ENCODE data around the gene NEDD8. TPM values are rescaled to one million over a fixed set of nuclear protein-coding genes. Genes with fewer than 3 reads are reported as not detected.

The NEDD8 gene
- total RNA-seq, 4 donors from 2014 or later, result 149 to 317 (median 172) TPM

DNA sequence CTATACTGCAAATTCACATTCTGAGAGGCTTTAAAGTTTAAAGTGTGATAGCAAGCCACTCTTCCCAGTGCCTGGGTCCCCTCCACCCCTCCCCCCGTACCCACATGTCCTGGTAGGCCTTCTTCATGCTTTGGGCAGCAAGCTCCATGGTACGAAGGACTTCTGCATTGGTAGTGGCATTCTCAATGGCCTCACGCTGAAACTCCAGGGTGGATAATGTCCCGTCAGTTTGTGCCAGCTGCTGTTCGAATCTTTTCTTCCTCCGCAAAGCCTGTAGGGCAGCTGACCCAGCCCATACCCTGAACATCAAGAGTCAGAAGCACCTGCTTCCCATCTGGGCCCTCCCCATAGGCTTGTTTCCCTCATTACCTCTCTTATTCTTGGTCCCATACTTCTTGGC lies 20.9 kb downstream of the NEDD8 start:
- Histone ChIP-seq H3K27ac (no peak overlapping the region), H3K4me1 (peaks cover 0 to 28% of the 10 kb centered on the region in 2 donors), H3K4me3 (replicated peaks in 1 of 3) (no peak overlapping the region), H3K36me3 (peaks cover 13 to 31% of the 10 kb centered on the region in 2 donors), H3K27me3 (no peaks in the 10 kb centered on the region), H3K9me3 (no peaks in the 10 kb centered on the region)
- DNase-seq, result no peak
- TF ChIP-seq, protein P1, sequence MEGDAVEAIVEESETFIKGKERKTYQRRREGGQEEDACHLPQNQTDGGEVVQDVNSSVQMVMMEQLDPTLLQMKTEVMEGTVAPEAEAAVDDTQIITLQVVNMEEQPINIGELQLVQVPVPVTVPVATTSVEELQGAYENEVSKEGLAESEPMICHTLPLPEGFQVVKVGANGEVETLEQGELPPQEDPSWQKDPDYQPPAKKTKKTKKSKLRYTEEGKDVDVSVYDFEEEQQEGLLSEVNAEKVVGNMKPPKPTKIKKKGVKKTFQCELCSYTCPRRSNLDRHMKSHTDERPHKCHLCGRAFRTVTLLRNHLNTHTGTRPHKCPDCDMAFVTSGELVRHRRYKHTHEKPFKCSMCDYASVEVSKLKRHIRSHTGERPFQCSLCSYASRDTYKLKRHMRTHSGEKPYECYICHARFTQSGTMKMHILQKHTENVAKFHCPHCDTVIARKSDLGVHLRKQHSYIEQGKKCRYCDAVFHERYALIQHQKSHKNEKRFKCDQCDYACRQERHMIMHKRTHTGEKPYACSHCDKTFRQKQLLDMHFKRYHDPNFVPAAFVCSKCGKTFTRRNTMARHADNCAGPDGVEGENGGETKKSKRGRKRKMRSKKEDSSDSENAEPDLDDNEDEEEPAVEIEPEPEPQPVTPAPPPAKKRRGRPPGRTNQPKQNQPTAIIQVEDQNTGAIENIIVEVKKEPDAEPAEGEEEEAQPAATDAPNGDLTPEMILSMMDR (IDR thresholded peaks at IDR 0.05), result no peak
- TF ChIP-seq POLR2A (IDR thresholded peaks at IDR 0.05), result no peak
- 92 to 96% methylated on average over 6 of the region's 6 CpGs for WGBS, 2 donors
- intact Hi-C loops (cut with DNase I), result no loop called here

GRCh38 chr14:24207625-24208024 lies 24.5 kb downstream of the NEDD8 start:
- Histone ChIP-seq H3K4me1 (peaks cover 0 to 6% of the 10 kb centered on the region in 2 donors), H3K4me3 (replicated peaks in 1 of 3) (no peak overlapping the region), H3K27ac (no peak overlapping the region), H3K27me3 (no peaks in the 10 kb centered on the region), H3K36me3 (peaks cover 22 to 31% of the 10 kb centered on the region in 2 donors), H3K9me3 (no peaks in the 10 kb centered on the region)
- intact Hi-C loops (cut with DNase I), result no loop called here
- no peak for TF ChIP-seq POLR2A (IDR thresholded peaks at IDR 0.05)
- TF ChIP-seq, protein P1 (IDR thresholded peaks at IDR 0.05), result no peak
- 83 to 100% methylated on average over 1 to 2 of the region's 2 CpGs for WGBS, 2 donors
- DNase-seq, result no peak

- H3K36me3 ChIP-seq, result peaks cover 22 to 31% of the 10 kb centered on the region in 2 donors
- no peak for DNase-seq
- no peaks in the 10 kb centered on the region for H3K27me3 ChIP-seq
- H3K27ac ChIP-seq, result no peak overlapping the region
- TF ChIP-seq, protein P1 (IDR thresholded peaks at IDR 0.05), result no peak
- no peak for TF ChIP-seq POLR2A (IDR thresholded peaks at IDR 0.05)
- no peak overlapping the region for H3K4me3 ChIP-seq (replicated peaks in 1 of 3)
- no peaks in the 10 kb centered on the region for H3K9me3 ChIP-seq
- 87 to 99% methylated on average over 5 of the region's 5 CpGs for WGBS, 2 donors
- peaks cover 0 to 3% of the 10 kb centered on the region in 2 donors for H3K4me1 ChIP-seq
- intact Hi-C loops (cut with DNase I), result no loop called here
These were observed 25.0 kb downstream of the NEDD8 start for GRCh38 chr14:24207104-24207551.

GRCh38 chr14:24206260-24207103 lies 25.7 kb downstream of the NEDD8 start:
- H3K36me3 ChIP-seq, result peaks cover 22 to 31% of the 10 kb centered on the region in 2 donors
- no peak for DNase-seq
- 96 to 98% methylated on average over 7 to 11 of the region's 11 CpGs for WGBS, 2 donors

More at GRCh38 chr14:24206260-24207103, 25.7 kb downstream of the NEDD8 start:
- no peak for TF ChIP-seq POLR2A (IDR thresholded peaks at IDR 0.05)
- TF ChIP-seq, protein P1 (IDR thresholded peaks at IDR 0.05), result no peak
- Histone ChIP-seq H3K4me3 (replicated peaks in 1 of 3) (no peak overlapping the region), H3K27me3 (no peaks in the 10 kb centered on the region), H3K27ac (no peak overlapping the region), H3K9me3 (no peaks in the 10 kb centered on the region), H3K4me1 (no peaks in the 10 kb centered on the region)
- intact Hi-C loops (cut with DNase I), result no loop called here
